ENCODE results near the gene AFAP1L1. TPM values are rescaled to one million over a fixed set of nuclear protein-coding genes. Genes with fewer than 3 reads are reported as not detected.
A peak's percentile ranks its signal among the peaks of the same experiment; 100 is the strongest.

The AFAP1L1 gene
- total and polyA plus RNA-seq, 9 of the 15 experiments (the other 6 are each of a cell fraction or from before 2014, with no cell fraction given) = 0.01 to 0.12 (median 0.03) TPM; not detected in 4

DNA sequence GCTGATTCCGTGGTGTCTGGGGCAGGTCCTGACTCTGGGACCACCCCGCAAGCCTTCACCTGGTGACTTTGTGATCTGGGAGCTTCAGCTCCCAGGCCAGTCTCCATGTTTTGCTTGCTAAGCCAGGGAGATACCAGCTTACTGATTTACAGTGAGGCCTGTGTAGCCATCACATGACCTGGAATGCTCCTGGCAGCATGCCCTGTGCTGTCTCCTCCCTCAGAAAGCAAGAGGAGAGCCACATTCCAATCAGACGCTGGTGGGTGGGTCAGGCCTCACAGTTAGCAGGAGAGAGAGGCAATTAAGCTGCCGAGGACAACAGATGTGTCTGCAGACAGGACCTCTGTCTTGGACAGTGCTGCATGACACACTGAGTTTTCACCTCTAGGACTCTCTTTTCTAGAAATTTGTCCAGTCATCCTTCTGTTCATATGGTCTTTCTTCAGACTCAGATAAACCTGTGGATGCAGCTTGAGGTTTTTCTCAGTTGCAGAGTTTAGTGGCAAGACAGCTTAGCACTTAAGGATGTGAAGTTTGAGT, 49.2 kb downstream of the AFAP1L1 start (continued):
- peak; percentile 97 for TF ChIP-seq C11orf30 (IDR thresholded peaks at IDR 0.05; ENCODE audit: low read depth)
- TF ChIP-seq LEF1 (IDR thresholded peaks at IDR 0.05) = peak; percentile 57; the same call in 1 of the 2 replicates
- TF ChIP-seq ZNF444 (CRISPR knock-in tag; IDR thresholded peaks at IDR 0.05) = 0 out of 2 replicates have a peak, but pooled peaks have one; percentile 20
- peak; percentile 45 for TF ChIP-seq NFYB (IDR thresholded peaks at IDR 0.05; ENCODE audit: extremely low read depth, insufficient read length)
- TF ChIP-seq HNRNPH1 (optimal IDR thresholded peaks at IDR 0.05; ENCODE audit: low read depth, low read length) = no peak
- TF ChIP-seq ZBTB17 (CRISPR knock-in tag; IDR thresholded peaks at IDR 0.05) = 0 out of 2 replicates have a peak, but pooled peaks have one; percentile 13
- TF ChIP-seq ZNF24 (IDR thresholded peaks at IDR 0.05) = peak; percentile 24; the same call in 1 of the 2 replicates
- peak; percentile 71 for TF ChIP-seq HDAC3 (IDR thresholded peaks at IDR 0.05; ENCODE audit: borderline replicate concordance, partially characterized antibody)
- peak; percentile 37 to 54 for TF ChIP-seq NRF1 (conservative IDR thresholded peaks at IDR 0.05 in 1 of 2, IDR thresholded peaks at IDR 0.05 in 1 of 2)
- TF ChIP-seq EP300 (IDR thresholded peaks at IDR 0.05; ENCODE audit: low read length) = peak; percentile 65
- peak; percentile 82 for TF ChIP-seq MTA3 (IDR thresholded peaks at IDR 0.05; ENCODE audit: borderline replicate concordance)
- TF ChIP-seq ZNF408 (CRISPR knock-in tag; IDR thresholded peaks at IDR 0.05; ENCODE audit: low read depth) = no peak
- no peak for TF ChIP-seq ZNF507 (tag; conservative IDR thresholded peaks at IDR 0.05)
- no peak for TF ChIP-seq TARDBP (IDR thresholded peaks at IDR 0.05)
- TF ChIP-seq NFE2L1 (tag; IDR thresholded peaks at IDR 0.05; ENCODE audit: borderline replicate concordance, low read depth) = peak; percentile 92
- TF ChIP-seq KAT8 (IDR thresholded peaks at IDR 0.05; ENCODE audit: low read depth) = no peak
- peak; percentile 88 for TF ChIP-seq RAD51 (IDR thresholded peaks at IDR 0.05; ENCODE audit: borderline replicate concordance, low read depth)
- TF ChIP-seq SMARCB1 (IDR thresholded peaks at IDR 0.05; ENCODE audit: insufficient read length, low read depth) = peak; percentile 45
- TF ChIP-seq POLR2B (IDR thresholded peaks at IDR 0.05; ENCODE audit: low read depth, partially characterized antibody) = peak; percentile 31
- TF ChIP-seq SREBF1 (IDR thresholded peaks at IDR 0.05; ENCODE audit: borderline replicate concordance, low read depth, low read length) = no peak
- TF ChIP-seq E2F3 (CRISPR knock-in tag; IDR thresholded peaks at IDR 0.05) = no peak
- no peak for TF ChIP-seq KHSRP (IDR thresholded peaks at IDR 0.05)
- TF ChIP-seq CXXC5 (CRISPR knock-in tag; IDR thresholded peaks at IDR 0.05) = peak; percentile 52; the same call in 1 of the 2 replicates
- peak; percentile 85 for TF ChIP-seq BHLHE40 (IDR thresholded peaks at IDR 0.05; ENCODE audit: low read length)
- no peak for TF ChIP-seq ZNF668 (CRISPR knock-in tag; IDR thresholded peaks at IDR 0.05)
- peak; percentile 82 for TF ChIP-seq ZNF395 (CRISPR knock-in tag; IDR thresholded peaks at IDR 0.05)
- TF ChIP-seq TRIM28 (IDR thresholded peaks at IDR 0.05) = peak; percentile 80
- peak; percentile 83 for TF ChIP-seq CBFA2T2 (conservative IDR thresholded peaks at IDR 0.05)
- no peak for TF ChIP-seq SMC3 (conservative IDR thresholded peaks at IDR 0.05; ENCODE audit: insufficient read depth, low read depth, low read length)
- 0 out of 2 replicates have a peak, but pooled peaks have one; percentile 52 for TF ChIP-seq MTA1 (IDR thresholded peaks at IDR 0.05; ENCODE audit: borderline replicate concordance)
- TF ChIP-seq ZNF79 (CRISPR knock-in tag; IDR thresholded peaks at IDR 0.05; ENCODE audit: low read depth) = no peak
- TF ChIP-seq SAP30 (IDR thresholded peaks at IDR 0.05; ENCODE audit: borderline replicate concordance, insufficient read depth, low read depth, low read length, poor library complexity, severe bottlenecking) = no peak
- TF ChIP-seq ZNF41 (CRISPR knock-in tag; conservative IDR thresholded peaks at IDR 0.05) = no peak
- peak; percentile 81 for TF ChIP-seq SOX6 (IDR thresholded peaks at IDR 0.05)

All from K562 (cell line).